ENCODE measurements around the gene TBCK.

The TBCK gene

GRCh38 chr4:106270736-106271135, 45.3 kb downstream of the TBCK start:
- H4K20me1 ChIP-seq (ENCODE audit: insufficient read depth, low read length, poor library complexity, severe bottlenecking), result no peaks in the 10 kb centered on the region
- H3K4me2 ChIP-seq (ENCODE audit: low read depth, low read length, poor library complexity, severe bottlenecking), result no peak overlapping the region
- H3K27me3 ChIP-seq (ENCODE audit: insufficient read depth, low read length, poor library complexity, severe bottlenecking), result no peaks in the 10 kb centered on the region
- no peak overlapping the region for H3K9ac ChIP-seq (ENCODE audit: low read depth, low read length, poor library complexity, severe bottlenecking)
- H3K79me2 ChIP-seq (ENCODE audit: insufficient read depth, low read length), result no peaks in the 10 kb centered on the region; the same call in 1 of the 2 replicates
- TF ChIP-seq EZH2phosphoT487 (IDR thresholded peaks at IDR 0.05; ENCODE audit: borderline replicate concordance) (no peak), CTCF (conservative IDR thresholded peaks at IDR 0.05; ENCODE audit: low read length) (no peak)
- H3K9me3 ChIP-seq (ENCODE audit: insufficient read depth, low read depth, low read length), result no peaks in the 10 kb centered on the region
- no peak overlapping the region for H3K4me3 ChIP-seq (ENCODE audit: low read length, poor library complexity, severe bottlenecking)
- H3F3A ChIP-seq (ENCODE audit: low read depth), result no peaks in the 10 kb centered on the region
- H2AFZ ChIP-seq (ENCODE audit: low read length), result no peak overlapping the region
- H3K36me3 ChIP-seq (ENCODE audit: insufficient read depth, low read length), result no peaks in the 10 kb centered on the region
- H3K9me2 ChIP-seq (replicated peaks; ENCODE audit: low read depth, low read length), result no peaks in the 10 kb centered on the region
- H3K4me1 ChIP-seq (ENCODE audit: insufficient read depth, low read length, poor library complexity, severe bottlenecking), result peaks cover 10% of the 10 kb centered on the region

- Histone ChIP-seq H3K4me2 (ENCODE audit: low read depth, low read length, poor library complexity, severe bottlenecking) (no peak overlapping the region), H4K20me1 (ENCODE audit: insufficient read depth, low read length, poor library complexity, severe bottlenecking) (no peaks in the 10 kb centered on the region), H3K79me2 (ENCODE audit: insufficient read depth, low read length) (no peaks in the 10 kb centered on the region; the same call in 1 of the 2 replicates), H3K9me3 (ENCODE audit: insufficient read depth, low read depth, low read length) (no peaks in the 10 kb centered on the region), H3K4me3 (ENCODE audit: low read length, poor library complexity, severe bottlenecking) (no peak overlapping the region), H3K36me3 (ENCODE audit: insufficient read depth, low read length) (no peaks in the 10 kb centered on the region), H3F3A (ENCODE audit: low read depth) (no peaks in the 10 kb centered on the region), H3K9ac (ENCODE audit: low read depth, low read length, poor library complexity, severe bottlenecking) (no peak overlapping the region), H3K9me2 (replicated peaks; ENCODE audit: low read depth, low read length) (no peaks in the 10 kb centered on the region), H3K4me1 (ENCODE audit: insufficient read depth, low read length, poor library complexity, severe bottlenecking) (peaks cover 8% of the 10 kb centered on the region), H2AFZ (ENCODE audit: low read length) (no peak overlapping the region), H3K27me3 (ENCODE audit: insufficient read depth, low read length, poor library complexity, severe bottlenecking) (no peaks in the 10 kb centered on the region)
- TF ChIP-seq CTCF (conservative IDR thresholded peaks at IDR 0.05; ENCODE audit: low read length), result no peak
- no peak for TF ChIP-seq EZH2phosphoT487 (IDR thresholded peaks at IDR 0.05; ENCODE audit: borderline replicate concordance)
Observed at GRCh38 chr4:106269711-106270110, 46.3 kb downstream of the TBCK start.

GRCh38 chr4:106268786-106269185, 47.2 kb downstream of the TBCK start:
- no peaks in the 10 kb centered on the region for H3K9me3 ChIP-seq (ENCODE audit: insufficient read depth, low read depth, low read length)
- no peaks in the 10 kb centered on the region for H4K20me1 ChIP-seq (ENCODE audit: insufficient read depth, low read length, poor library complexity, severe bottlenecking)
- no peaks in the 10 kb centered on the region; the same call in 1 of the 2 replicates for H3K79me2 ChIP-seq (ENCODE audit: insufficient read depth, low read length)
- no peaks in the 10 kb centered on the region for H3K4me1 ChIP-seq (ENCODE audit: insufficient read depth, low read length, poor library complexity, severe bottlenecking)
- TF ChIP-seq EZH2phosphoT487 (IDR thresholded peaks at IDR 0.05; ENCODE audit: borderline replicate concordance) (no peak), CTCF (conservative IDR thresholded peaks at IDR 0.05; ENCODE audit: low read length) (no peak)
- H3F3A ChIP-seq (ENCODE audit: low read depth), result no peaks in the 10 kb centered on the region
- H3K4me3 ChIP-seq (ENCODE audit: low read length, poor library complexity, severe bottlenecking), result no peak overlapping the region
- no peak overlapping the region for H3K9ac ChIP-seq (ENCODE audit: low read depth, low read length, poor library complexity, severe bottlenecking)
- H3K27me3 ChIP-seq (ENCODE audit: insufficient read depth, low read length, poor library complexity, severe bottlenecking), result no peaks in the 10 kb centered on the region
- H2AFZ ChIP-seq (ENCODE audit: low read length), result no peak overlapping the region
- H3K9me2 ChIP-seq (replicated peaks; ENCODE audit: low read depth, low read length), result no peaks in the 10 kb centered on the region
- no peak overlapping the region for H3K4me2 ChIP-seq (ENCODE audit: low read depth, low read length, poor library complexity, severe bottlenecking)
- no peaks in the 10 kb centered on the region for H3K36me3 ChIP-seq (ENCODE audit: insufficient read depth, low read length)

Data from Loucy (cell line).